Measurements from ENCODE around the gene CDC37L1.

- TF ChIP-seq CTCF (IDR thresholded peaks at IDR 0.05 in 8 of 11, conservative IDR thresholded peaks at IDR 0.05 in 3 of 11) (no peak), POLR2A (IDR thresholded peaks at IDR 0.05) (no peak), POLR2AphosphoS5 (IDR thresholded peaks at IDR 0.05) (no peak)
Measured at GRCh38 chr9:4716163-4716562, 36.8 kb downstream of the CDC37L1 start.

Data from spleen (tissue), 7 donors.